Smooth muscle cell (in vitro differentiated cells): ENCODE data around the gene SRGAP1. TPM values are rescaled to one million over a fixed set of nuclear protein-coding genes. Genes with fewer than 3 reads are reported as not detected.

Source experiments
- DNase-seq: peaks from one replicate; lab custom pipeline; 2025; ENCODE audit not compliant: unreplicated experiment; lab: John Stamatoyannopoulos, UW
- H2AFZ ChIP-seq: fragments of 200-600 bp; sonication (generic); 2 replicates; pipeline ENCODE4 v1.6.0; 2016; ENCODE audit warnings: antibody characterized with exemption, low read depth, mild to moderate bottlenecking
- H3F3A ChIP-seq: fragments of 200-600 bp; sonication (generic); 2 replicates; pipeline ENCODE4 v1.6.0; 2017; ENCODE audit warnings: antibody characterized with exemption, low read depth
- H3K27ac ChIP-seq: fragments of 200-600 bp; sonication (generic); 2 replicates; pipeline ENCODE4 v1.5.1; 2016; ENCODE audit warnings: low read depth, mild to moderate bottlenecking
- H3K27me3 ChIP-seq: fragments of 200-600 bp; sonication (generic); 2 replicates; pipeline ENCODE4 v1.6.1; 2016; ENCODE audit warnings: low read depth, mild to moderate bottlenecking
- H3K36me3 ChIP-seq: fragments of 200-600 bp; sonication (generic); 2 replicates; pipeline ENCODE4 v1.5.1; 2016; ENCODE audit warnings: low read depth
- H3K4me1 ChIP-seq: fragments of 200-600 bp; sonication (generic); 2 replicates; pipeline ENCODE4 v1.5.1; 2016; ENCODE audit warnings: low read depth
- H3K4me2 ChIP-seq: fragments of 200-600 bp; sonication (generic); 2 replicates; pipeline ENCODE4 v1.6.0; 2016; ENCODE audit warnings: mild to moderate bottlenecking
- H3K4me3 ChIP-seq: fragments of 200-600 bp; sonication (generic); 2 replicates; pipeline ENCODE4 v1.5.1; 2016; ENCODE audit warnings: mild to moderate bottlenecking
- H3K79me2 ChIP-seq: fragments of 200-600 bp; sonication (generic); 2 replicates; pipeline ENCODE4 v1.6.0; 2016; ENCODE audit warnings: low read depth, mild to moderate bottlenecking
- H3K9ac ChIP-seq: fragments of 200-600 bp; sonication (generic); 2 replicates; pipeline ENCODE4 v1.6.0; 2016; ENCODE audit warnings: low read depth
- H3K9me3 ChIP-seq: fragments of 200-600 bp; sonication (generic); replicated peaks from 2 replicates; pipeline ENCODE4 v1.5.1; 2016; ENCODE audit warnings: low read depth
- H4K20me1 ChIP-seq: fragments of 200-600 bp; sonication (generic); 2 replicates; pipeline ENCODE4 v1.6.0; 2016; ENCODE audit warnings: low read depth
- CTCF ChIP-seq: fragments of 200-600 bp; sonication (generic); IDR thresholded peaks from 2 replicates; pipeline ENCODE4 v1.5.1; 2017; ENCODE audit warnings: borderline replicate concordance, mild to moderate bottlenecking, antibody characterized with exemption; ENCODE audit not compliant: insufficient read depth, poor library complexity, severe bottlenecking
- WGBS: methylation state at CpG from one replicate; pipeline ENCODE4 v1.1.7; 2016; ENCODE audit warnings: low lambda C conversion rate; 5-methylcytosine and 5-hydroxymethylcytosine counted together
- polyA plus RNA-seq: library from polyadenylated mRNA; unstranded; fragments of >200 nt; fragmentation: Nextera tagmentation; extraction: Ambion mirVana; gene quantifications from 2 replicates; pipeline ENCODE4 v1.2.1, GENCODE V29; 2016
- total RNA-seq: library from RNA; depleted of rRNA; stranded (reverse); fragments of >200 nt; gene quantifications from 2 replicates; pipeline ENCODE4 v1.2.3, GENCODE V29; 2014

Gene SRGAP1
- total and polyA plus RNA-seq, 2 experiments from 2014 or later = 4.0 to 5.9 TPM

- Histone ChIP-seq H3K79me2 (peaks cover 45% of the 10 kb centered on the region), H3K9ac (no peak overlapping the region), H3K27ac (no peak overlapping the region), H3K9me3 (no peaks in the 10 kb centered on the region), H3K4me2 (no peak overlapping the region), H3F3A (no peaks in the 10 kb centered on the region), H3K4me3 (no peak overlapping the region), H3K4me1 (no peaks in the 10 kb centered on the region), H3K36me3 (no peaks in the 10 kb centered on the region), H4K20me1 (peaks cover 3% of the 10 kb centered on the region), H3K27me3 (no peaks in the 10 kb centered on the region), H2AFZ (no peak overlapping the region)
- no peak for DNase-seq
- WGBS = 94% methylated on average over 2 of the region's 2 CpGs
- TF ChIP-seq CTCF = no peak
Observed at GRCh38 chr12:63912651-63913050, 68.2 kb downstream of the SRGAP1 start.

GRCh38 chr12:63913929-63914328 is 69.4 kb downstream of the SRGAP1 start:
- no peak overlapping the region for H2AFZ ChIP-seq
- no peaks in the 10 kb centered on the region for H3K9me3 ChIP-seq
- H3K27ac ChIP-seq = no peak overlapping the region
- H3K36me3 ChIP-seq = no peaks in the 10 kb centered on the region
- DNase-seq = no peak
- H3K4me2 ChIP-seq = no peak overlapping the region
- H4K20me1 ChIP-seq = no peaks in the 10 kb centered on the region
- no peaks in the 10 kb centered on the region for H3K27me3 ChIP-seq
- H3F3A ChIP-seq = peaks cover 7% of the 10 kb centered on the region
- WGBS = 73% methylated on average over 2 of the region's 2 CpGs
- H3K4me3 ChIP-seq = no peak overlapping the region
- no peak for TF ChIP-seq CTCF
- H3K9ac ChIP-seq = no peak overlapping the region
- H3K4me1 ChIP-seq = peaks cover 6% of the 10 kb centered on the region
- peaks cover 33% of the 10 kb centered on the region for H3K79me2 ChIP-seq

GRCh38 chr12:63915105-63915800 is 70.8 kb downstream of the SRGAP1 start:
- Histone ChIP-seq H3F3A (peaks cover 8% of the 10 kb centered on the region), H3K36me3 (no peaks in the 10 kb centered on the region), H2AFZ (no peak overlapping the region), H3K4me1 (peaks cover 6% of the 10 kb centered on the region), H4K20me1 (no peaks in the 10 kb centered on the region), H3K9me3 (no peaks in the 10 kb centered on the region), H3K4me2 (no peak overlapping the region), H3K27ac (peak overlapping the region; percentile 44), H3K4me3 (no peak overlapping the region), H3K79me2 (peaks cover 33% of the 10 kb centered on the region), H3K9ac (no peak overlapping the region), H3K27me3 (no peaks in the 10 kb centered on the region)
- WGBS = 84% methylated on average over 2 of the region's 2 CpGs
- DNase-seq = no peak
- no peak for TF ChIP-seq CTCF
